Renal pelvis (tissue), 4 donors: ENCODE data around the gene SKIDA1. TPM values are rescaled to one million over a fixed set of nuclear protein-coding genes. Genes with fewer than 3 reads are reported as not detected.

ENCODE experiments used
- DNase-seq: peaks from one replicate; pipeline ENCODE4 v3.0.0-alpha.2; 2013
- polyA plus RNA-seq, 3 donors: library from polyadenylated mRNA; unstranded; fragments of 120-200 nt; gene quantifications; one replicate each; pipeline ENCODE4 v1.2.1, GENCODE V29; 2013; ENCODE audit not compliant: insufficient read length in 3 of 3

SKIDA1 gene
- polyA plus RNA-seq, 3 donors = 11.8 to 14.4 (median 13.6) TPM

GRCh38 chr10:21487416-21488180 is 37.9 kb downstream of the SKIDA1 start:
- no peak for DNase-seq

GRCh38 chr10:21482821-21483220 is 42.7 kb downstream of the SKIDA1 start:
- no peak for DNase-seq

GRCh38 chr10:21481407-21481806 is 44.1 kb downstream of the SKIDA1 start:
- no peak for DNase-seq

GRCh38 chr10:21479570-21480315 is 45.7 kb downstream of the SKIDA1 start:
- DNase-seq = no peak

GRCh38 chr10:21475393-21475792 is 50.1 kb downstream of the SKIDA1 start:
- DNase-seq = no peak

GRCh38 chr10:21473541-21473940 is 51.9 kb downstream of the SKIDA1 start:
- no peak for DNase-seq

GRCh38 chr10:21473135-21473534 is 52.3 kb downstream of the SKIDA1 start:
- DNase-seq = no peak

- DNase-seq = no peak
Measured at GRCh38 chr10:21468086-21468485, 57.4 kb downstream of the SKIDA1 start.

GRCh38 chr10:21467633-21468032 is 57.8 kb downstream of the SKIDA1 start:
- no peak for DNase-seq

GRCh38 chr10:21464134-21464533 is 61.3 kb downstream of the SKIDA1 start:
- no peak for DNase-seq

Other genes starting within 250 kb of the SKIDA1 start
- 10 to 100 TPM; 44.1 to 51.0 (median 46.9) TPM for gene MLLT10, start 8.6 kb upstream of the SKIDA1 start, polyA plus RNA-seq